GM19240 (cell line): ENCODE results near the gene DGKB.

Experiments used
- DNase-seq: peaks from one replicate; pipeline ENCODE4 v3.0.0; 2011; ENCODE audit warnings: low spot score; ENCODE audit not compliant: insufficient read length

The DGKB gene

DNA sequence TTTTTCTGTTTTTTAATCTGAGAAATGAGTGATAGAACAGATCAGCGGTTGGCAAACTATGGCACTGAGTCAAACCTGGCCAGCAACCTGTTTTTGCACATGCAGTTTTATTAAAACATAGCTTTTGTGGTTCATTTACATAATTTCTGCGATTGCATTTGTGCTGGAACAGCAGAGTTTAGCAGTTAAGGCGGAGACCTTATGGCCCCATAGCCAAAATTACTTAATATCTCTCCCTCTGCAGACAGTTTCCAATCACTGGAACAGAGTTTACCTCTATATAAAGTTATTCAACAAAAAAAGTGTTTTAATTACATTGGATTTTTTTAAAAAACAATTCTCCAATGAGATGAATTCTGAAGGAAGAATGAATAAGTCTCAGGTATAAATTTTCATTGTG, 212.1 kb downstream of the DGKB start:
- no peak for DNase-seq

DNA sequence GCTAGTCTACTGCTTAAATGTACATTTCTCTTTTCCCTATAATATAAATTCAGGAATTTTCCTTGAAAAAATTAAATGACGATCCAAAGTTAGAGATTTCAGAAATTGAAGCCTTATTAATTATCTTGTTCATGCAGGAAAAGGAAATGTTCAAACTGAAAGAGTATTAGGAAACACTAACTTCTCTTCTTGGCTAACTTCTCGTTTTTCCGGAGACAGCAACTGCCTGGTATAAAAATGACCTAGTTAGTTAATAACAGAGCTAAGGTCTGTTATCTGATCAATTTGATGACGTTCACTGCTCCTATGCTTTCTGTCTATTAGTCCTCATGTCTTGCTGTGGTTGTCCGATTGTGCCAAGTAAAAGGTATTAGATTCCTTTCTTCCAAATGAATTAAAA, 212.5 kb downstream of the DGKB start:
- no peak for DNase-seq

DNA sequence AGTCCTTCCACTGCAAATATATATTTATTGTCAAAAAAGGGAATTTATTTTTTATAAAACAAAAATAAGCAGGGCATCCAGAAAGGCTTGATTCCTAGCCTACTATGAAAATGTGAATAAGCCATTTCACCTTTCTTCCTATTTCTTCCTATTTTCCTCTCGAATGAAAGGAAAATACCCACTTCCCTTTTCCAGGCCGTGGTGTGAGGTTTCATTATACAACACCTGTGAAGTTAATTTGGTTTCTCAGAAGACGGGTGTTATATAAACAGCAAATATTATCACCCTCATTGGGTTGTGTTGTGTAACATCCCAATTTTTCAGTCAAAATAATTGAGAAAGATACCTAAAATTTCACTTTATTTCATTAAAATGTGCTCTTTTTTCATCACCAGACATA, 214.3 kb downstream of the DGKB start:
- DNase-seq, result no peak

DNA sequence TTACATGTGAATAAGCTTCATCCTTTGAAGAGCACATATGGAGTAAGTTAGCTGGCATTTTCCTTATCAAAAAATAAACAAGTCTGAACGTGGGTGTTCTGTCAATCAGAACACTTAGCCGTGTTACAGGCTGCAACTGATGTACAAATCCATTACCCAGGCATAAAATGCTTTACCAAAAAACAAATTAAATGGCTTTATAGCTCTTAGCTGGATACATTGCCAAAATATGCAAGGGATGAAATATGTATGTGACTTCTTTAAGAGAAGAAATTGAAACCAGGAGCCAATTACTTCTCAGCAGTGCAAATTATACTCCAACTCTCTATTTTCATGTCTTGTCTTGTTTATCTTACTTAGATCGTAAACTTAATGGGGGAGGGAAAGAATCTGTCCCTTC, 214.8 kb downstream of the DGKB start:
- DNase-seq, result no peak

DNA sequence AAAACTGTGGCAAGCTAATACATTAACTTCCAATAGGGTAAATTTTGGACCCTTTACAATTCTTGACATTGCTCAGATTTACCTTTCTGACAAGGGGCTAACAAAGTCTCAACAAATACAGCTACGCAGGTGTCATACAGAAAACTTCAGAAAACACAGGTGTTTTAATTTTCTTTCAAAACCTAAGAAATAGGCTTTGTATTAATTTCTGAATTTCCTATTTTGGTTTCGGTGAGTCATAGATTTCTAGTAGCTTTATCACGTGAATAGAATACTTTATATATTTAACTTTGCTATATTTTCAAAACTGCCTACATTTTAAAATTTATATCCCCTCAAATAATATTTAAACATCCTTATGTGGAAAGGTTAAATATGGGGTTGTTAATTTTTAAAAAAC, 215.3 kb downstream of the DGKB start:
- DNase-seq, result no peak

DNA sequence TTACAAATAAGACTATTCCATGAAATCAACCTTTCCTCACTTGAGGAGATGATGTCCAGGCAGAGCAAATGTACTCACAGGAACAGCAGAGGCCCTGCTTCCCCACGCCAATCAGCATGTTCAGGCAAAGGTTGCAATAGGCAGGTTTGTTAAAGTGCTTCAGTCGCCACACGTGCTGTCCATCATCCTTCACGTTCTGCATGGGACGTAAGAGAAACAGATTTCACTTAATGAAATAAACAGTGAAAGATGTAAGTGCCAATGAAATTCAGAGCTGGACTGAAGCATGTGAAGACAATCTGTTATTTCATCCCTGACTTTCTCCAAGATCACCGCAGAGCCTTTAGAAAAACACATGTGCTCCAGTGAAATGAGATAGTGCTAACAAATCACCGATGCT, 217.4 kb downstream of the DGKB start:
- no peak for DNase-seq

DNA sequence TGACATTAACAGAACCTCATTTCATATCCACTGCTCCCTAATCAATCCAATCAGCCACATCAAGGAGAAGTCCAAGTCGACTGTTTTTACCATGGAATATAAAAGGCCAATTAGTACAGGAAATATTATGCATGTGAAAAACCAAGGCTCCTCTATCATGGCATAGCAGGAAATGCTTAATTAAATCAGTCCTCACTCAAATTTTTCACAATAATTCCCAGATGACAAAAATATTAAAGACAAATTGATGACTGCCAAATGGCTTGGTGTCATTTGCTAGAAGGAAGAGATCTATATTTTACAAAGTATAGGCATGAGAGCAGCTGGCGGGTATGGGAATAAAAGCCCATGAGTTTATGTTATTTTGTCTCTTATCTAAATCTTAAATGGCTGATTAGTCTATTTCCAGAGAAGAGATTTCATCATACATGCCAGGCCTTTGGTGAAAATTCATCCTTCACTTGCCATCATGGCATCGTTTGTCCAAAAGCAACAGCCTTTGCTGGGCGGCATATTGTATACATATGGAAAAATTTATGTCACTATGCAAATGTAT, 219.6 kb downstream of the DGKB start:
- DNase-seq, result no peak

DNA sequence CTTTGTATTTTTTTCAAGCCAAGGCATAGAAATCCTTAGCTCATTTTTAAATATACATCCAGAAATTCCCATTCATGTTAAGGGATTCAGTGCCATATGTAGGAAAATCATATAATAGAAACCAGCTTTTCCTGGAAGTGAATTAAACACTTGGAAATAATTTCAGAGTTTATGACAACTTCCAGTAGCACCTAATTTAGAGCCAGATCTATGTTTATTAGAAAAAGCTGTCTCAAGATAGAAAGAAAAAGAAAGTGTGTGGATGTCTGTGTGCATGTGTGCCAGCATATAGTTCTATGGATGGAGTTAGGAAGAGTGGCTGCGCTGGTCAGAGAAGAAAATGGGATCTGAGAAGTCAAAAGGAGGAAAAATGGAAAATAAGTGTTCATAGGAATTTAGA, 225.7 kb downstream of the DGKB start:
- no peak for DNase-seq

DNA sequence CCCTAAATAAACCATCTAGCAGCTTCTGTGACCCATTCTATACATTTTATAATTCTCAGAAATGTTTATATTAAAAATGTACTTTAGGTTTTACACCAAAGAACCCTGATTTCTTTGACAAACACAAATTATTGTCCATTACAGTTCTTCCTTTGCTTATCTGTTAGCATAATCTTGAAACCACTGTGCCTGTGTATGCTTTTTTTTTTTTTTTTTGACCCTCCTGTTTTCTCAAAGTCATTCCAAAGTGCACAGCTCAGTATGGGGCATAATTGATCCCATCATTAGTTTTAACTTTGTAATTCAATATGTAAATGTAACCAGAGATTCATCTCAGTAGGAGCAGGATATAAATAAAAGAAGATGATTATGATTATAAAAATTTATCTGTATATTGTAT, 229.3 kb downstream of the DGKB start:
- DNase-seq, result no peak

DNA sequence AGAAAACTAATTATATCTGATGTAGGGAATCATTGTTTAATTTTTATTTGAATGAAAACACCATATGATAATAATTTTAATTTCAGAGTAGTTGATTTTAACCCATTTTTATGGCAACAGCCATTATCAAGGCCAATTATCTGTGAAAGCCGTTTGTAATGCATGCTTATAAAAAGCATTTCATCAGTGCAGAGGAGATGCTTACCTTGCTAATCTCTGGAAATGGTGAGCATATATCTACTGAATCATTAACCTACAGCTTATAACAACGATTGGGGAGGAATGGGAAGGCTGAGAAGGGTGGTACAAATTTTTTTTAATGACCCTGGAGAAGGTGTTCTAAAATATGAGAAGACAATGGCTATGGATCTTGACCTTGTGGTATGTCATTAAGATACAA, 235.6 kb downstream of the DGKB start:
- no peak for DNase-seq

DNA sequence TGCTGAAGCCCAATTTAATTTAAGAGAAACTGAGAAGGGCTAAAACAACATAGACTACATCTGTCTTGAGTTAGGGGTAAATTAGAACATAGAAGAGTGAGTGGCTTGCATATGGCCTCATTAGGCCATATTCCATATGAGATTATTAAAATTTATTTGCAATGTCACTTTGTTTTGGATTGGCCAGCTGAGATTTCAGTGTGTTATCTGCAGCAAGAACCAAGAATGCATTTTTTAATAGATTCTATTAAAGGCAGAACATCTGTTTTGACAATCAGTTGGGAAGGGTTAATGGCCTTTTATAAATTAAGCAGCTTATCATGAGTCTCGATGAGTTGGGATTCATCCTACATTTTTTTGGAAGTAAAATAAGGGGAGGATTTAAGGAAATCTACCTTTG, 236.2 kb downstream of the DGKB start:
- DNase-seq, result no peak

DNA sequence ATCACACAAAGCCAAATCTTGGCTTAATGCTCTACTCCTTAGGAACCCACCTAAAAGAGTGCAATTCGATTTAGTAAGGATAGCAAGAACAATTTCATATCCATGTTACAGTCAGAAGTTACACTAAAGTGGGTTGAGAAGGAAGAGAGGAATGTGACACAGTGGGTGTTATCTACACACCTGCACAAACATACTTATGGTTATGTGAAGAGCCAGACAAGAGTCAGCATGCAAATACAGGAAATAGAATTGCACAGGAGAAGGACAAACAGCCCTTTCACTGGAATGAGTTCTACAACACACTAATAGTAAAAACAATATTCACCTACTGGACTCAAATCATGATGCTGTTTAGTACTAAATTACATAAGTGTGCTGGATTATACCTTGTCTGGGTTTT, 262.8 kb downstream of the DGKB start:
- no peak for DNase-seq

DNA sequence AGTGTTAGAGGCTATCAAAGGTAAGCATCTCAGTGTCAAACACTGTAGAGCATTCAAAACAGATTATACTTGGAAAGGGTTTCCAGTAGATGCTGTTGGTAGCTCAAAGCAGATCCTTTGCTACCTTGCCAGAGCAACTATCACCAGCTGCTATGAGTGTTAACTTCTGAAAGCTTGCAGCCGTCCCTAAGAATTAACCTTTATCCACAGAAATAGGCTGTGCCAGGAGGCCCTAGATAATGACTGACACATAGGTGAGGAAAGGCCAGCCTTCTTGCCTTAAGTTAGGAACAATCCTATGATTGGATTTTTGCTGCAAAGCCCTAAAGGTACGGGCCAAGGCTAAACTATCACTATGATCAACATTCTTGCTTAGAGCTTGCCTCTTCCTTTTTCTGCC, 263.2 kb downstream of the DGKB start:
- DNase-seq, result no peak

DNA sequence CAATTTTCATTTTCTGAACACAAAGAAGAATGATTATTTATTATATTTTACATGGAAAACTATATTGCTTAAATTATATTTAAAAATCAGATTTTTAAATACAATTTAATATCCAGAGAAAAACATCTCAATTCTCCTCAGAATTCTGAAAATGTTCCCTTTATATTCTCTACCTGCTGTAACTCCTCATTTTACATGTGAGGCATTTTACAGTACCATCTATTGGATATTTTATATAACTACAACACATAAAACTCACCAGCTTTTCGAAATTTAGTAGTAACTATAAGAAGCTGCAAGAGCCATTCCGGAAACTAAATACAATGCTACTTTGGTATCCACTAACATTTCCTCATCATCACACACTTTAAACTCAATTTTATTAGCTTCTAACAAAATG, 264.6 kb downstream of the DGKB start:
- DNase-seq, result no peak

DNA sequence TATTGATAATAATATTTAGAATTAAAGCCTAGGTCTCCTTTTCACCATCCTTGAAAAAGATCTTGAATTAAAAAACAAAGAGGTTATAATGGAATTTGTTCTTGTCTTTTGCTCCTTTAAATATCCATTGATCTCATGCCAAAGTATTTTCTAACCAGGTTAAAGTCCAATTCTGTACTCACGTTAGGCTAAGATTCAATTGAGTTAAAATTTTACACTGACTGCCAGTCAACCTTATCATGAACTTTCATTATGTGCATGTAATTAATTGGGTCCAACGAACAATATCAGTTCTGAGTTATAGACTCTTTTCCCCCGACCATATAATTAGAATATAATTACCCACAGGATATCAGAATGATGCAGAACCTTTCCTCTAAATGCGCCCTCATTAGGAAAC, 266.6 kb downstream of the DGKB start:
- no peak for DNase-seq

DNA sequence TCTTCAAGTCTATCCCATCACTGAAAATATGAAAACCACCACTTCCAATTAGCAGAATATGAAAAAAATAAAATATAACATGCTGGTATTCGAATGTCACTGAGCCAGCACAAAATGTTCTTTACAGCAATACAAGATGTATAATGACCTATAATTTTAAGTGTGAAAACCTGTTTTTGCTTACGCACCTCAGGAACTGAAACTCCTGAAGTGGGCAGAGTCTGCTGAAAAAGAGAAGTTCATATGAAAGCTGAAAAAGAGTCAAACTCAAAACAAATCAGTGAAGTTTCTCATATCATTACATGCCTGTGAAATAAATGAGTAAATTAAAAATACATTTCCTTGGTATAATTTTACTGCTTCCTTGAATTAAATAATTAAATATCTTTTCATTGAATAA, 272.5 kb downstream of the DGKB start:
- no peak for DNase-seq

DNA sequence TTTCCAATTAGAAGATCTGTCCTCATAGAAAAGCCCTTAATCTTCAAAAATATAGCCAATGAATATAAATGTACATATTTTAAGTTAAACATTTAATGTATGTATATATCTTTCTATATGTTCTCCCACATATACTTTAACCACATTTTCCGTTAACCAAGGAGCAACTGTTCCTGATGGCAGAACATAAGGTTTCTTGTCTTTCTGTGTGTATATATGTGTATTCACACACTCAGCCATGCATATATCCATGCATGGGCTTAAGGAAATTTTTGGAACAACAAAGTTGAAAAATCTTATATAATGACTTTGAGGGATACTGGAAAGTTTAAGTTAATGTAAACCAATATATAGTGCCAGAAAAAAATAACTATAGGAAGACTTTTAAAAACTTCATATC, 274.0 kb downstream of the DGKB start:
- DNase-seq, result no peak

DNA sequence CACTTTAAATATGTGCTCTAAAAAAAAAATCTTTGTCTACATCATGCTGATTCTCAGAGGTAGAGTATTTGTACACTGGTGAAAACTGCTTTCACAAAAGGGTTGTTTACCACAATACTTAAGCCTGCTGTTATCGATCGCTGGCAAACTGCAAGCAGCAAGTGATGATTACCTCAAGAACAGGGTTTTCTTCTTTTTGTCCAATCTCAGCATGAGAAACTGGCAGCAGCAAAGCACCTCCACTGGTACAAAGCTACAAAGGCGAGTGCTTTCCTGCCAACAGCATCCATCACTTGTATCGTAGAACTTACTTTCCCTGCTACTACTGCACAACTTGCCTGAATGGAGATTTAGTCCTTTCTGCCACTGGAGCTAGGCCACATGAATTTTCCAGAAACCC, 276.5 kb downstream of the DGKB start:
- DNase-seq, result no peak

DNA sequence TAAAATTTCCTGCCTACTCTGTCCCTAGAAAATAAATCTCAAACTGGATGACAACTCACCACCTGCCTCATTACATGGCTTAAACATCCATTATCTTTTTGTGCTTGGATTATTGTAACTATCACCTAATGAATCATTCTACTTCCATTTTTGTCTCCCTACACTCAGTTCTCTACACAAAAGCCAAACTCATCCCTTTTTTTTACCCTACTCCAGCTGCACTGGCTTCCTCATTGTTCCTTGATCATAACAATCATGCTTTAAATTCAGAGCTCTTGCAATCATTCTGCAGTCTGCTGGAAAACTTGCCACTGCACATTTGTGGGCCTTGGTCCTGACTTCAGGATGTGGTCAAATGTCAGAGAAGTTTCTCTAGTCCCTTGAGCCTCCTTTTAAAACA, 280.0 kb downstream of the DGKB start:
- no peak for DNase-seq

DNA sequence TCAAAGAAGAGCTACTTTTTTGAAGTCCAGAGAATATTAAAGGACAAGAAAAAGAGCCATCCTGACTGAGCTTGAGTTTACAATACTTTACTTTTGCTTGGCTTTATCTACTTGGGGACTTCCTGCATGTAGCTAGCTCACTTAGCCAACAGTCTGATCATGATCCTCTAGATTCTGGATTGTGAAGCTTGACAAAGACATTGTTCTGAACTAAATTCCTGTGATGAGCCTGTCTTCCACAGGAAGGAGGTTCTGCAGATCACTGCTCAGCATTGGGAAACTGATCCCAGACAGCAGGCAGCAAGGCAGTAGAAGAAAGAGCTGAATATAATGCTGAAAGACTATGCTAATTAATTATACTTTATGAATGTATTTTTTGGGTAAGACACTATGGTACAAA, 296.4 kb downstream of the DGKB start:
- DNase-seq, result no peak

DNA sequence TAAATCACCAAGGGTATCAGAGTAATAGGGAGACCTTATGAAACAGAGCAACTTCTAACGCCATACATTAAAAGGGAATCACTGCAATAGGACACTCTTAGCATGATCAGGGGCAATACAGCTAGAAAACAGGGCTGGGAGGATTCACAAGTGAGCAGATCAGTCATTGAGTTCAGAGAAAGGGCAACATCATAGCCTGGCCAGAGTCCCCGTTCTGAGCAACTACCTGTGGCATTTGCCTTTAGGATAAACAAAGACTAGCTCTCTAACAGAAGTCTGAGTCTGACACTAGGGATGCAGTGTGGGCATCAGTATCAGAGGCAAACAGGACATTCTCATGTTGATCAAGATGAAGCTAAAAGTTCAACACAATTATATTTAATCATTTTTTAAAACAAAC, 297.9 kb downstream of the DGKB start:
- DNase-seq, result no peak

DNA sequence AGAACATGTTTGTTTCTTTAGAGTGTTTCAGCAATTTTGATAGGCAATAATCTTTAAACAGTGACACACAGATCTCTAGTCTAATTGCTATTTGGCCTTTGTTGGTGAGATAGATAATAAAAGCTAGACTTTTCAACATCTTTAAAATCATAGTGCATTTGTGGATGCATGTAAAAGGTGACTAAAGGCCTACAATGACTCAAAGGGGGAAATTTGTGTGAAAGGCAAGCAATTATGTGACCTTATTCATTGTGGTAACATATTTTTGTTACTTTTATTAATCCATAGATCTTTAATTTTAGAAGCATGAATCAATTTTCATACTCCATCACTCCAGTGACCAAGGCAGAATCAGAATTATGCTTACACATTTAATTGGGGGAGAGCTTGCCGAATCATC, 299.7 kb downstream of the DGKB start:
- no peak for DNase-seq

DNA sequence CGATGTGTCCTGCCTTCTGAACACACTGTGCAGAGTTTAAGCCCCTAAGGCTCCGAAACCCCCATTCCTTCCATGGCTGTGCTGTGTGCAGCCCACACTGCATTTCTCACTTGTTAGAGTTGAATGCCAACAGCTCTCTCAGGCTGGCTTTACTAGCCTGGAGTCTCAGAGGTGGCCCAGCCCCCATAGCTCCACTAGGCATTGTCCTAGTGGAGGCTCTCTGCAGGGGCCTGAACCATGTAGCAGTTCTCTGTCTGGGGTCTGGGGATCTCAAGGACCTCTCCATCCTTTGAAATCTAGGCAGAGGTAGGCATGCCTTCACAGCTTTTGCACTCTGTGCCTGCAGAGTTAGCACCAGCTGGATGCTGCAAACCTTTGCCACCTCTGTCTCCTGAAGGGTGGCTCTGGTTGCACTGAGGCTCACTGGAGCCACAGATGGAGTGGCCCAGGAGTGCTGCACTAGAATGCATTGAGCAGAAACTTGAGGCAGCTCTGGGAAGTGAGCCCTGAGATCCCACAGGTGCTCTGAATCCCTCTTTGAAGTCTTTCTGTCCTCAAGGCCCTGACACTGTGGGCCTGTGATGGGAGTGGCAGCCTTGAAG, 301.7 kb downstream of the DGKB start:
- DNase-seq, result no peak

DNA sequence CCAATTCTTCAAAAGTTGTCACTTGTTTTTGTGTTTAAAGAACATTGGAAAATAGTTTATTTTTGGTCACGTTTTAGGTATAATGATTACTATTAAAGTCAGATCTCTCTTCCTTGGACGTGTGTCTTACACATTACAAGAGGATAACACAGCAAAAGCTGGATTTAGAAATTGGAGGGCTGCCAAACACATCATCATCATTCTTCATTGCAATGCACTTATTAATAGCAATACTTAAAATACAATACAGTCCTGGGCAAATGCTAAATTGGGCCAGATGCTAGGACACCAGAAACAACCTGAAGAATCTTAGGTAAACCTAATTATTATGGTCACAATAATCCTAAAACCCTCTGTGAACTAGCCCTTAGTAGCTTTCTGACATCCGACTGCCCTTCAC, 303.6 kb downstream of the DGKB start:
- DNase-seq, result no peak
